UCSD-AML1 (cell line): Measurements from ENCODE around the gene SEC63.
"Not testable (repeated sequence)": the region's sequence is repeated elsewhere in the genome, so short reads cannot be mapped to it uniquely, and the experiment has no call there.

Experiments used
- DNase-seq: peaks from one replicate; lab custom pipeline; 2025; ENCODE audit not compliant: unreplicated experiment; lab: John Stamatoyannopoulos, UW

The SEC63 gene, protein sequence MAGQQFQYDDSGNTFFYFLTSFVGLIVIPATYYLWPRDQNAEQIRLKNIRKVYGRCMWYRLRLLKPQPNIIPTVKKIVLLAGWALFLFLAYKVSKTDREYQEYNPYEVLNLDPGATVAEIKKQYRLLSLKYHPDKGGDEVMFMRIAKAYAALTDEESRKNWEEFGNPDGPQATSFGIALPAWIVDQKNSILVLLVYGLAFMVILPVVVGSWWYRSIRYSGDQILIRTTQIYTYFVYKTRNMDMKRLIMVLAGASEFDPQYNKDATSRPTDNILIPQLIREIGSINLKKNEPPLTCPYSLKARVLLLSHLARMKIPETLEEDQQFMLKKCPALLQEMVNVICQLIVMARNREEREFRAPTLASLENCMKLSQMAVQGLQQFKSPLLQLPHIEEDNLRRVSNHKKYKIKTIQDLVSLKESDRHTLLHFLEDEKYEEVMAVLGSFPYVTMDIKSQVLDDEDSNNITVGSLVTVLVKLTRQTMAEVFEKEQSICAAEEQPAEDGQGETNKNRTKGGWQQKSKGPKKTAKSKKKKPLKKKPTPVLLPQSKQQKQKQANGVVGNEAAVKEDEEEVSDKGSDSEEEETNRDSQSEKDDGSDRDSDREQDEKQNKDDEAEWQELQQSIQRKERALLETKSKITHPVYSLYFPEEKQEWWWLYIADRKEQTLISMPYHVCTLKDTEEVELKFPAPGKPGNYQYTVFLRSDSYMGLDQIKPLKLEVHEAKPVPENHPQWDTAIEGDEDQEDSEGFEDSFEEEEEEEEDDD

DNA sequence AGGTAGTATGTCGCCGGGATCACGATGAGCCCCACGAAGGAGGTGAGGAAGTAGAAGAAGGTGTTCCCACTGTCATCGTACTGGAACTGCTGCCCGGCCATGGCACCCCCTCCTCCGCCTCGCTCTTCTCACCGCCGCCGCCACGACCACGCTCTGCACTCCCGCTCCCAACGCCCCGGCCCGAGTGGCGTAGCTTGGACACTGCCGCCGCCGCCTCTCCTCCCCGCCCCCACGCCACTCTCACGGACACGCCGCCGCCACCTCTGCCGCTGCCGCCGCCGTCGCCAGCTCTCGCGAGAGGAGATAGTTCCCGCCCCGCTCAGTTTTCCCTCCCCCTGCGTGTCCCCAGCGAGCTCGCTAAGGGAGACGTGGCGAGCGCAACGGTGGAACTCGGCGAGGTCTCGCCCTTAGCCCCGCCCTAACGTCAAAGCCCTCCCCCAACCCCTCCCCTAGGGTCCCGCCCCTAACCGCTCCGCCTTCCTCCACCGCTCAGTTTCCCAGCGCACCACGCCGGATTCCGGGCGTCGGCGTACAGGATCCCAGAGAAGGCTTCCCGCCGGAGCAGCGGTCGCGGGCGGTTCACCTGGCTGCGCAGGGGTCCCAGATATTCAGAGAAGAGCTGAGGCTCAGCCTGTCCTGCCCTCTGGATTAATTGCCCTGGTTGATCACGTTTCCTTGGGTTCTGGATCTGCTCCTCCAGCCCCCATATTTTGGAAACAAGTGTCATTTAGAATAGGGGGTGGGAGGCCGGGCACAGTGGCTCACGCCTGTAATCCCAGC, at the start of gene SEC63:
Gene SEC63 (minus strand): TSS at position 300 of the 780 bp plus-strand sequence. CDS start 199 bp downstream, at position 101.
- DNase-seq: peak; percentile 98

DNA sequence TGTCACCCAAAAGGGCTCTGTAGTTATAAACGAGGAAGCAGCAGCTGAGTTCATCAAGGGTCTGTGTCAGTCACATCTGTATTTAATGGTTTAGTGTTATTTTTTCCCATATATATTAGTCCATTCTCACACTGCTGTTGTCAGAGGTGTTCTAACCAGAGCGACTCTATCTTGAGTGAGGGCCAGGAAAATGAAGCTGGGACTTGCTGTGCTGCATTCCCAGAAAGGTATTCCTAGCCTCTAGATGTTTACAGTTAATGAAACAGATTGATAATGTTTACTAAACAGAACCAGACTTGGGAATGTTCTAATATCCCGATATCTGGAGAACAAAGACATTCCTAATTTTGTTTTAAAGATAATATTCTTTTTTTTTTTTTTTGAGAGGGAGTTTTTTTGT, 48.0 kb upstream of the SEC63 start:
- DNase-seq: no peak

DNA sequence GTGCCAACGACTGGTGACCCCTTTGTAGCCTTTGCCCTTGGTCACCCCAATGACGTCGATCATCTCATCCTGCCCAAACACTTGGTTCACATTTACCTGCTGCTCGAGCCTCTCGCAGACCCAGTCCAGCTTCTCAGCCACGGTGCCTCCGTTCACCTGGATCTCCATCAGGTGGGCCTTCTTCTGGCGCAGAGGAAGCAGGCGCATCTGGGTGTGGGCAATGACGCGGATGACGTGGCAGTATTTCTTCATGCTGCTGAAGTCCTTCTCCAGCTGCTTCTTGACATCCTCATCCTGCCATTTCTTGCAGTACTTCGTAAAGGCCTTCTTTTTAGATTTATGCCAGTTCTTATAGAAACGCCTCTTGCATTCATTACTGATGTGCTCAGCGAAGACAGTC, 46.9 kb upstream of the SEC63 start:
- no peak for DNase-seq

DNA sequence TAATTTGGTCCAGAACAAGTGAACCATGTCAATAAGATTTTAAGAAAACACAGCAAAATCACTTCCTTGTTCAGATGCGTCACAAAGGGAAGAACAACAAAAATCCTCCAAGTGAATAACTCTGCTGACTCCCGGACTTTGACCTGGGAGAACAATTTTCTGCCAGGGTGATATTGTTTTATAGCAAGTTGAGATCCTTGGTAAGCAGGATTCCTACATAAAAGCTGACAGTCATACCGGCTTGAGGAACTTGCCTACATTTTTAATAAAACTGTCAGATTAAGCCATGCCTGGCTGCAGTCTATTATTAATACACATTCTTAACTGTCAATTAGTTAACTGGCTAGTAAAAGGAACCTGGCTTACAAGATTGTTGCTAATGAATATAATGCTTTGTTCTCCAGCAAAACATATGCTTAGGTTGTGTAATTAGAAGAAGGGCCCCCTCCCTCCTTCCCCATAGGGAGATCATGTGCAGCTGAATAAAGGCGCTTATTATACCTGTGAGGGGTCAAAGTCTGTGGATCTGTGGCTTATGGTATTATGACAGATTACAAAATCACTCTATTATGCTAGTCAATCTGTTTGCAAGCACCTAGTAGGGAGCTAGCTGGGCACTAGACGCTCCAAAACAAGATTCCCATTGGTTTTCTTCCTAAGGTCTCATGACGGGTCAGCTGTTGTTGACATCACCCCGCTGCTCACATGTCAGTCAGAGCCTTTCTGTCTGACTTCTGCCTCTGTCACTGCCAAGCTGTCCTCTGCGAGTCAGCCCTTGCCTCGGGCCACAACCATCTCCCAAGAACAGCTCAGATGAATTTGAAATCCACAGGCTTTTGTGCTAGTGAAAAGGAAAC, 44.6 kb upstream of the SEC63 start:
- no peak for DNase-seq

DNA sequence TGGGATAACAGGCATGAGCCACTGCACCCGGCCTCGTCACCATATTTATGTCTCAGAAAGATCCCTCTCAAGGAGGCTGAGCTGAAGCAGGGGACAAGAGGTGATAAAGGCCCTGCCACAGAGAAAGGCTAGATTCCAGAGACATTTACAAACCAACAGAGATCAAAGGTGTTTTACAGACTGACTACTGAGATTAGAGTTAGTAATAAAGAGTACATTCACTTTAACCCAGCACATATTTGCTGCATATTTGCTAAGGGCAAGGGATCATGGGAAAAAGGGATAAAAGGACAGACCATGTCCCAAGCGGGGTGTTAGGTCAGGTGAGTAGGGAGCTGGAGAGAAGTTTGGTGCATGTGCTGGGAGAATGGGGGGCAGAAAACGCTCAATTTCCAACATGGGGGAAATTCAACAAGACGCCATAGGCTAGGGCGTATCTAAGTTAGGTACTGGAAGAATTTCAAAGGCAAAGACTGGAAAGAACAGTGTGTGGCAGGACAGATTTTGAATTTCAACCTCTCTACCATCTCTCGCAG, 43.8 kb upstream of the SEC63 start:
- no peak for DNase-seq

DNA sequence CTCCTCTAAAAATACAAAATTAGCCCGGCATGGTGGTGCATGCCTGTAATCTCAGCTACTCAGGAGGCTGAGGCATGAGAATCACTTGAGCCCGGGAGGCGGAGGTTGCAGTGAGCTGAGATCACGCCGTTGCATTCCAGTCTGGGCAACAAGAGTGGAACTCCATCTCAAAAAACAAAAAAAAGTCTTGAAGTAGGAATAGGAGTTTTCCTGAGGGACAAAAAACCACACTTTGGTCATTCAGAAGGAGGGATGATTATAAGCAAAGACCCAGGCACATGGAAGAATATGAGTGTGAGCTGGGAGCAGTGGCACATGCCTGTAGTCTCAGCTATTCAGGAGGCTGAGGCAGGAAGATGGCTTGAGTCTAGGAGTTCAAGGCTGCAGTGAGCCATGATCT, 42.3 kb upstream of the SEC63 start:
- DNase-seq: not testable (repeated sequence)

DNA sequence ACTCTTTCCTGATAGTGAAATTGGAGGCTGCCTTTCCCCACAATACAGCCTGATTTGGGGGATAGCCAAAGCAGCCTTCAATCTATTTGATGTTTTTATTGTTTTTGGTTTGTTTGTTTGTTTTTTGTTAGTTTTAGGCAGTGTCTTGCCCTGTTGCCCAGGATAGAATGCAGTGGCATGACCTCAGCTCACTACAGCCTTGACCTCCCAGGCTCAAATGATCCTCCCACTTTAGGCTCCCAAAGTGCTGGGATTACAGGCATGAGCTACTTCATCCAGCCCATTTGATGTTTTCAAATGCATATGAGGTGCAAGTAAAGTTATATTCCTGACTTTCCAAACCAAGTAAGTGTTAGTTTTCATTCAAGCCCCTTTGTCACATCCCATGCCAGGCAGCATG, 41.3 kb upstream of the SEC63 start:
- no peak for DNase-seq

DNA sequence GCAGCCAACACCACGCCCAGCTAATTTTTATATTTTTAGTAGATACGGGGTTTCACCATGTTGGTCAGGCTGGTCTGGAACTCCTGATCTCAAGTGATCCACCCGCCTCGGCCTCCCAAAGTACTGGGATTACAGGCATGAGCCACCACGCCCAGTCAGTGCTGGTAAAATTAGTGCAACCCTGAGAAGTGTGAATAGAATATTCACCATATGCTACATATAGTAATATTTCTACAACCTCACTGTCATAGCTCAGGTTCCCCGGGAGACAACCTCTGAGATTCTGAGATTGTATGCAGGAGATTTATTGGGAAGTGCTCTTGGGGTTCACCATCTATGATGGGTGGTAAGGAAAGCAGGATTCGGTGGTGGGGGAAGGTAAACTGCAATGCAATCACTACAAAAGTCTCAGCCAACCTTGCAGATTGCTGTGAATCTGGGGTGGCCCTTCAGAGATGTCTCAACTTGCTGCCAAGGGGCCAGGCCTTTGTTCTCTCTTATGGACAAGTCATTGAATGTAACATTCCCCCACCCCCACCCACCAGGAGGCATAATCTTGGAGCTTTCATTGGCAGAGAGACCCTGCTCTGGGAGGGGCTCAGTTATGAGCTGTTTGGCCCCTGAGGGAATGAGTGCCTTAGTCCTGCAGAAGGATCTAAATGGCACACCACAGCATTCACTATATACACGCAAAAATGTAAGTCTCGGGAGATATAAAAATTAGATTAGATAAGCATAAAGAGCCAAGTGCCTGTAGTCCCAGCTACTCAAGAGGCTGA, 34.0 kb upstream of the SEC63 start:
- no peak for DNase-seq

DNA sequence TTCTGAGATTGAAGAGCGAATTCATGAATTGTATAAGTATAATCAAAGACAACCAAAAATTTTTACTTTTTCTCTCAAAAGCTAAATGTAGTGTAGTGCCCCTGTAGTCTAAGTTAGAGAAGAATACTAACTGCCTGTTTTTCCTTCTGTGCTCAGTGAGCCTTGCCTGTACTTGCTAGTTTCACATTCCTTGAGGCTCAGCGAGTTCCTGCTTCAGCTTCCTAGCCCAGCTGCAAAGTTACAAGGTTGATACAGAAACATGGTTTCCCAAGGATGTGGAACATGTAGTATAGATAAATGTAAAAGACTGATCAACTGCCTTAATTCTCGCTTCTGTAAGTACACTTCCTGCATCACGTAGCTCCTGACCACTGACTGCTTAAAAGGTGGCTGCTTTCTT, 33.1 kb upstream of the SEC63 start:
- no peak for DNase-seq

DNA sequence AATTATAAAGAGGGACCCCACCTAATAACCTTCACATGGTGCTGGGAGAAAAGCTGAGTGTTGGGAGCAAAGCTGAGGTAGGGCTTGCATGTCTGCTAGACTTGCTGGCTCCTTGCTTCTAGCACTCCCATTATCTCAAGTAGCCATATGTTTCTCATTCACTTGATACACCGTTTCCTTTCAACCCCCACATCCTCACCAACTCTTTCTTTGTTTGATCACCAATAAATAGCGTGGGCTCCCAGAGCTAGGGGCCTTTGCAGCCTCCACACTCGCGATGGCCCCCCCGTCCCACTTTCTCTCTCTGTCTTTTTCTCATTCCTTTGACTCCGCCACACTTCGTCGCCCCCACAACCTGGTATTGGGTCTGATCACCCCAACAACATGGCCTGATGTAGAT, 32.6 kb upstream of the SEC63 start:
- not testable (repeated sequence) for DNase-seq

DNA sequence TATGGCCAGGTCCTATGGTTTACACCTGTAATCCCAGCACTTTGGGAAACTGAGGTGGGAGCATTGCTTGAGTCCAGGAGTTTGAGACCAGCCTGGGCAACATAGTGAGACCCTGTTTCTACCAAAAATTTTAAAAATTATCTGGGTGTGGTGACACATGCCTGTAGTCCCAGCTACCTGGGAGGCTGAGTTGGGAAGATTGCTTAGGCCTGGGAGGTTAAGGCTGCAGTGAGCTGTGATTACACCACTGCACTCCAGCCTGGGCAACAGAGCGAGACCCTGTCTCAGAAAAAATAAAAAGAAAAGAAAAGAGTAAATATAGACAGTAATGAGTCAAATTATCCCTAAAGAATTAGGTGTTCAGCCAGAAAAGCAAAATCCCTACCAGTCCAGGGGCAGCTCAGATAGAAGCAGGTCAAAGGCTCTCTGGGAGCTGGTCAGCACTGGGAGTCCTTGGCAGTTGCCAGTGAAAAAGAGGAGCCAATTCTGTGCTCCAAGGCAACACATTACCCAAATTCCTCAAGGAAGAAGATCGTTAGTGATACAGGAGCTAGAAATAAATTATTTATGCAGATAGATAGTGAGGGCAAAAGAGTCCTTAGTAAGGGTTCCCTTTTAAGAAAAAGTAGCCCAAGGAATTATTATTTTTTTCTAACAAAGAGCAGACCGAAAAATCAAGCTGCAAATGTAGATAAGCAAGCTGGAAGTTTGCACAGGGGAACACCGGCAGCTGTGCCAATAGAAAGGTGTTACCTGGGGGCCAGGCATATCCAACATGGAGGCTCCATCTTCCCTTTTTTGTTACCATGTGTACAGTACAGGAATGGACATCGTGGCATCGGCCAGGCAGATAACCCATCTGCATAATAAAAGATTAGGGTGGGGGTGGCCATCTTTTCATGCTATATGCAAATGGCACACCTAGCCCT, 31.4 kb upstream of the SEC63 start:
- no peak for DNase-seq

DNA sequence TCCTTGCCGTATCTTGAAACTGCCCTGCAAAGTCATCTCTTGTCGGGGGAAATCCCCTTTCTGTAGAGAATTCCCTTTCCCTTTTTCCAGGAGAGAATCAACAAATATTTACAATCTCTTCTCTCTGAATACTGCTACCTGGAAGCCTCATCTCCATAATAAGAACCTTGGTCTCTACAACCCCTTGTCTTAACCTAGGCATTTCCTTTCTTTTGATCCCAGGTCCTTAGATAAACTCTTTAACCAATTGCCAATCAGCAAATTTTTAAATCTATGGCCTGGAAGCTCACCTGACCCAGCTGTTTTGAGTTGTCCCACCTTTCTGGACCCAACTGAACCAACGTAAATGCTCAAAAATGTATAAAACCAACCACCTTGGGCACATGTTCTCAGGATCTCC, 30.6 kb upstream of the SEC63 start:
- no peak for DNase-seq

DNA sequence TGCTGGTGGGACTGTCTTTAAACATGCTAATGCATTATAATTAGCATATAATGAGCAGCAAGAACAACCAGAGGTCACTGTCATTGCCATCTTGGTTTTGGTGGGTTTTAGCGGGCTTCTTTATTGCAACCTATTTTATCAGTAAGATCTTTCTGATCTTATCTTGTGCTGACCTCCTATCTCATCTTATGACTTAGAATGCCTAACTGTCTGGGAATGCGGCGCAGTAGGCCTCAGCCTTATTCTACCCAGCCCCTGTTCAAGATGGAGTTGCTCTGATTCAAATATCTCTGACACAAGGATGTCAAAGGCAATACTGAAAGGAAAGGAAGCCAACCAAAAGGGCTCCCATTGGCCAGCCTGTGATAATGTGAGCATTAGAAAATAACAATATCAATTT, 29.8 kb upstream of the SEC63 start:
- DNase-seq: no peak

DNA sequence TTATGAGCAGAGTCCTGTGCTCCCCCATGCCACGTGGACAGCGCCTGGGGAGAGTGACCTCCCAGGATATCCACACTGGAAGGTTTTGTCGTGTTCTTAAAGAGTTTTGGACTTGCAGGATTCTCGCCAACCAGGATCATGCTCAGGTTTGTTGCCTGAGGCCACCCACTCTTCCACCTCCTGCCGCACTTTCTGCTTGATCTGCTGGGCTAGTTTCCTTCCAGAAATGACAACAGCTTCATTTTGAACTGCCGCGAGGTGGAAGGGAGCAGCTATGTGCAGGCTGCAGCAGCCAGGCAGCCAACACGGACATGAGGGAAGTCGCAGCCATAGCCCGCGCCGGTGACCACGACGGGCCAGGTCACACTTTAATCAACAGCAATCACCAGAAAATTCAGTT, 27.7 kb upstream of the SEC63 start:
- DNase-seq: no peak

DNA sequence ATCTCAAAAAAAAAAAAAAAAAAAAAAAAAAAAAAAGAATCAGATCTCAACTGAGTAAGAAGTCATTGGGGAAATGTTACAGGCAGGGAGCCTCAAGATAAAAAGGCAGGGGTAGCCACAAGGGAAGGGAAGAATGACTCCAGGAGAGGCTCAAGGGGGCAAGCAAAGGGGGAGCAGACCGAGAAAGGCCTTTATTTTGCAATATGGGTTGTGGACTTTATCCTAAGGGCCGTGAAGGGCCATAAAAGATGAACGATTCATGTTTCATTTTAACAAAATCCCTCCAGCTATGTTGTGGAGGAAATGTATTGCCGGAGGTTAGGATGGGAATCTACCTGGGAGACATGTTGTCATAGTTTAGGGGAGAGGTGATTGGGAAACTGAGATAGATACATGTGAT, 25.8 kb upstream of the SEC63 start:
- DNase-seq: no peak

DNA sequence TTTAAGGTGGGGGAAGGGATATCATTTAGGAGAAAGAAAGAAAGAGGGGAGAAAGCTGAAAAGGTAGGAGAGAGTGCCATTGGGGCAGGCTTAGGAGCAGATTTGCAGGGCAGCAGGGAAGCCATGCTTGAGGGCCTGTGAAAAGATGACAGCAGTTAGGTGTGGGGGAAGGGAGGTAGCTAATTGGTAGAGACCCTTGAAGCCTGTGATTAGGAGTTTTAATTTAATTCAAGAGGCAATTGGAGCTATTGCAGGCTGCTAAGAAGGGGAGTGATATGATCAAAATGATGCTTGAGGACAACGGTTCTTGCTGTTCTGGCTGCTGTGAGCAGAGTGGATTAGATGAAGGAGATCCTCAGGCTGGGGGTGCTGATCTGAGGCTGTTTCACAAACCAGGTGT, 24.5 kb upstream of the SEC63 start:
- no peak for DNase-seq

DNA sequence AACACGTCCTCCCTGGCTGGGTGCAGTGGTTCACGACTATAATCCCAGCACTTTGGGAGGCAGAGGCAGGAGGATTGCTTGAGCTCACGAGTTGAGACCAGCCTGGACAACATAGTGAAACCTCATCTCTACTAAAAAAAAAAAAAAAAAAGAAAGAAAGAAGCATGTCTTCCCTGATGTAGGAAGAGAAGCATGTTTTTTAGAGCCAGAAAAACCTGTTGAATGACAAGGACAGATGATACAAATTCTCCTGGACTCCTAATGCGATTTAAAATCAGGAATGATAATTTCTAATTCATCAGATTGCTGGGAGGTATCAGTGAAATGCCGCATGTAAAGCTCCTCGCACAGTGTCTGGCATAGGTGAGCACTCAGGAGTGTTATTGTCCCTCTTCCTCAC, 23.7 kb upstream of the SEC63 start:
- DNase-seq: no peak

DNA sequence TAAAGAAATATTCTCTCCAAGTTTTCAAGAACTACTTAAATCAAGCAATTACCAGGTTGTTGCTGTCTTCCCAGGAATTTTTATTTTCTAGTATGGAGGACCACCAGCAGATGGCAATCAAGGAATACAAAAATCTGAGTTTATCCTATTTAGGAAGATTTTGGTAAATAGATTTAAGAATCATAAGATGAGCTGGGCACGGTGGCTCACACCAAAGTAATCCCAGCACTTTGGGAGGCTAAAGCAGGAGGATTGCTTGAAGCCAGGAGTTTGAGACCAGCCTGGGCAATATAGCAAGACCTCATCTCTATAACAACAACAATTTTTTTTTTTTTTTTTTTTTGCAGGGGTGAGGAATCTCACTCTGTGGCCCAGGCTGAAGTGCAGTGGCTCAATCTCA, 19.3 kb upstream of the SEC63 start:
- DNase-seq: no peak
